WERI-Rb-1 (cell line): Measurements from ENCODE around the gene NUP107.
A peak's percentile ranks its signal among the peaks of the same experiment; 100 is the strongest.
"Not testable (repeated sequence)": the region's sequence is repeated elsewhere in the genome, so short reads cannot be mapped to it uniquely, and the experiment has no call there.

Experiments used
- DNase-seq: peaks from one replicate; pipeline ENCODE4 v3.0.0-alpha.2; 2020
- H3K27ac ChIP-seq: fragments of 250-450 bp; sonication (Bioruptor Pico); 2 replicates; pipeline ENCODE4 v1.5.1; 2020; ENCODE audit warnings: mild to moderate bottlenecking, moderate library complexity
- H3K27me3 ChIP-seq: fragments of 250-450 bp; sonication (Bioruptor Pico); 2 replicates; pipeline ENCODE4 v1.5.1; 2021; ENCODE audit warnings: mild to moderate bottlenecking, low read depth, moderate library complexity; ENCODE audit not compliant: insufficient read depth, severe bottlenecking
- H3K36me3 ChIP-seq: fragments of 250-450 bp; sonication (Bioruptor Pico); 2 replicates; pipeline ENCODE4 v1.5.1; 2020; ENCODE audit warnings: mild to moderate bottlenecking, moderate library complexity
- H3K4me3 ChIP-seq: 2 replicates; pipeline ENCODE4 v1.5.1; 2011; ENCODE audit warnings: low read depth, mild to moderate bottlenecking, control low read depth, low read length
- H3K9me3 ChIP-seq: fragments of 250-450 bp; sonication (Bioruptor Pico); 2 replicates; pipeline ENCODE4 v1.5.1; 2021; ENCODE audit warnings: mild to moderate bottlenecking, moderate library complexity; ENCODE audit not compliant: severe bottlenecking
- CTCF ChIP-seq: IDR thresholded peaks from 2 replicates; pipeline ENCODE4 v1.5.1; 2011; ENCODE audit warnings: low read depth, mild to moderate bottlenecking, control low read depth, inconsistent platforms, low read length

NUP107 gene

GRCh38 chr12:68686595-68687521 lies at the start of gene NUP107:
NUP107 (plus strand) TSS chr12:68686978; CDS start chr12:68687066, 88 bp downstream.
- TF ChIP-seq CTCF = no peak
- peak; percentile 98 for DNase-seq
- H3K9me3 ChIP-seq = no peaks in the 10 kb centered on the region
- H3K36me3 ChIP-seq = peaks cover 31% of the 10 kb centered on the region
- no peaks in the 10 kb centered on the region for H3K27me3 ChIP-seq
- H3K4me3 ChIP-seq = peak within 1 kb of the TSS; percentile 87
- H3K27ac ChIP-seq = peak within 1 kb of the TSS; percentile 73

- not testable (repeated sequence) for H3K36me3 ChIP-seq, DNase-seq, H3K27me3 ChIP-seq, H3K4me3 ChIP-seq, H3K27ac ChIP-seq, H3K9me3 ChIP-seq
Measured at GRCh38 chr12:68637439-68637838, 49.3 kb upstream of the NUP107 start.

GRCh38 chr12:68638171-68638570 lies 48.6 kb upstream of the NUP107 start:
- Histone ChIP-seq H3K9me3 (no peaks in the 10 kb centered on the region), H3K36me3 (no peaks in the 10 kb centered on the region; the same call in 1 of the 2 replicates), H3K4me3 (no peak overlapping the region), H3K27me3 (no peaks in the 10 kb centered on the region), H3K27ac (no peak overlapping the region)
- TF ChIP-seq CTCF = no peak
- DNase-seq = no peak

GRCh38 chr12:68638721-68639395 lies 47.9 kb upstream of the NUP107 start:
- TF ChIP-seq CTCF = no peak
- no peaks in the 10 kb centered on the region; the same call in 1 of the 2 replicates for H3K36me3 ChIP-seq
- H3K4me3 ChIP-seq = no peak overlapping the region
- no peak overlapping the region for H3K27ac ChIP-seq
- H3K9me3 ChIP-seq = no peaks in the 10 kb centered on the region
- H3K27me3 ChIP-seq = no peaks in the 10 kb centered on the region
- DNase-seq = no peak

- no peaks in the 10 kb centered on the region for H3K9me3 ChIP-seq
- no peak for DNase-seq
- H3K27ac ChIP-seq = no peak overlapping the region
- no peaks in the 10 kb centered on the region; the same call in 1 of the 2 replicates for H3K36me3 ChIP-seq
- no peak overlapping the region for H3K4me3 ChIP-seq
- no peak for TF ChIP-seq CTCF
- H3K27me3 ChIP-seq = no peaks in the 10 kb centered on the region
Measured at GRCh38 chr12:68639396-68639767, 47.4 kb upstream of the NUP107 start.

GRCh38 chr12:68641138-68641537 lies 45.6 kb upstream of the NUP107 start:
- Histone ChIP-seq H3K4me3 (no peak overlapping the region), H3K27ac (no peak overlapping the region), H3K9me3 (no peaks in the 10 kb centered on the region), H3K36me3 (peaks cover 4% of the 10 kb centered on the region; the same call in 1 of the 2 replicates), H3K27me3 (no peaks in the 10 kb centered on the region)
- DNase-seq = no peak
- TF ChIP-seq CTCF = no peak
